ENCODE data around the gene HOXB5.

HOXB5 gene

DNA sequence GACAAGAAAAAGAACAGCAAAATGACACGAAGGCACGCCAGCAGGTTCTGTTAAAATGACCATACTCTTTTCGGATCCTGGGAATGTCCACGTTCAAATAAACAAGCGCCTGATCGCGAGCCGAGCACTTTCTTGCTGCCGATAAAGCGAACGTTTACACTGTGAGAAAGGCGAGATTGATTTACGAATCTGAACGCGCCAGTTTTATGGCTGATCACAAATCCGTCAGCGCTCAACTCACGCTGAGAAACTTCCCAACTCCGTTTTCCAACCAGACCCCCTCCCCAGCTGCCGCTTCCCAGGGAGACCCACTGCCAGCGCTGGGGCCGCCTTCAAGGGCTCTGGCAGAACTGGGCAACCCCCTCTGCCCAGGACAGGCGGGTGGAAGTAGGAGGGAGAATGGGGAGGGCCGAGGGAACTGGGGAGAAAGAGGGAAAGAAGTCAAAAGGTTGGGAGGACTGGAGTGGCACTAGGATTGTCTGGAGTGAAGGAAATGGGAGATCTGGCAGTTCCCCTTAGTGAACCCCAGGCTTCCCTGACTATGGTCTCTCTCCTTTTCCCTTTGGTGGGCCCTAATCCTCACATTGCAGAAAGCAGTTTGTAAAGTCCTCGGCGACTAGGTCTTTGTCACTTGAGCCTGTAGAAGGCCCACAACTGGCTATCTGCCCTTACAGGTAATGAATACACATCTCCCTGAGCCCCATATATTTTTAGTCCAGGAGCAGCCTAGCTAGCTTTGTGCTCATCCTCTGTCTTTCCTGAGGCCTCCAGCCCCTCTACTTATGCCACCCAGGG, 22.4 kb downstream of the HOXB5 start:
- DNase-seq: no peak

DNA sequence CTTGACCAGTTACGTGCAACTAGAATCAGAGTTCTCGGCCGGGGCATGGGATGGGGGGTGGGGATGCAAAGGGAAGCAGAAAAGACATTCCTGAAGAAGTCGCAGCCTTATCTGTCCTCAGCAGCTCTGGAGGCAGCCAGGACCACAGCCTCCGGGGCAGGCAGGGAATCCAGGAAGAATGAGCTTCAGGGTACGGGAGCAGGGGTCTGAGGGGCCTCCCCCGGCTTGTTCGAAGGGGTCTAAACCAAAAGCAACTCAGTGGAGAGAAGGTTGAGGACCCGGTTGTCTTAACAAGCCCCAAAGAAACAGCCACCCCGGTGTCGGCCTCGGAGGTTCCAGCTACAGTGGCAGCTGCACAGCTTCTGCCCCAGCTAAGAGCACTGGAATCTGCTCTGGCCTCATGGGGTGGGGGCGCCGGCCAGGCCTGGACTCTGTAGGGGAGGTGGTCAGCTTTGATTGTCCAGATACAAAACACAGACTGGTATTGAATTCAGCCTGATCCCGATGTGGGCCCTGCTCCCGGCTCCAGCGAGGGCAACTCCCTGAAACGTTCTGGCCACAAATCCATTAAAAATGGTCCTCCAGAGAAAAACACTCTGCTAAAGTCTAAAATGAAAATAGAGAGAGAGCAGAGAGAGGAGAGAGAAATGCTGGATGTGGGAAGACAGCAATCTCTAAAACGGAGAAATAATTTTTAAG, 23.1 kb downstream of the HOXB5 start:
- no peak for DNase-seq

DNA sequence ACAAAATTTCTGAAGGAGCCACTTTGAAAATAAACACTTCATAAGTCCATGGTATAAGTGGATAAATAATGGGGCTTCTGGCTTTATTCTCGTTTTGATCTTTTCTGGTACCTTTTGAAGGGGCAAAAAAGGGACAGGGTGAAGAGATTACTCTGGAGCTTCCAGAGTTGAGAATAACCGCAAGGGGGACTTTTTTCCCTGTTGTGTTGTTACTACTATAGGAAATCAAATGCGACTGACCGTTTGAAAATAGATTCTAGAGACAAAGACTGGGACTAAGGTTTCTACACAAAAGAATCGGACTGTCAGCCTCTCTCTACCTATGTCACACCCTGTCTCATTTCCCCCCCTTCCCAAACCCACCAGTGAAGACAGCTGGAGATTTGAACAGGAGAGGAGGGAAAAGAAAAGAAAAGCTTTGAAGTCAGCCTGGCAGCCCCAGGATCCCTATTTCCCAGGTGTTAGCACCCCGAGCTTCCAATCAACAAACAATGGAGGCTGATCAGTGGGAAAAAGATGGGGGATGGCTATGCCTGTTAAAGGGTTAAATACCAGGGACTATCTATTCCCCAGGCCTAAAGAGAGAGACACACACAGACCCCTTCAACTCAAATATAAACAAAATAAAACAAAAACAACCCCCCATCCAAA, 23.8 kb downstream of the HOXB5 start:
- no peak for DNase-seq

DNA sequence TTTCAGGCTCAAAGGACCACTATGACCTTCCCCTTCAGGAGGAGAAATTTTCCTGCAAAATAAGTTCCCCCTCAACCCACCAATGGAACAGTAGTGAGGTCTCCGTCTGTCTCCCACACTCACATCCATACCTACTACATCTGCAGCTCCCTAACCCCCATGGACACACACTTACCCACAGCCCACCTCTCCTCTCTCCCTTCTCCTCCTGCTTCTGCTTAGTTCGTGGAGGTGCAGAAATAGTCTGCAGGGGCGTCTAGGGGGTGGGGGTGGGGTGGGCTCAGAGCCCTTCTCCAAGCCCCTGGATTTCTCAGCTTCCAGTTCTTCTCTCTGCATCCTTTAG, 24.4 kb downstream of the HOXB5 start:
- DNase-seq: no peak

DNA sequence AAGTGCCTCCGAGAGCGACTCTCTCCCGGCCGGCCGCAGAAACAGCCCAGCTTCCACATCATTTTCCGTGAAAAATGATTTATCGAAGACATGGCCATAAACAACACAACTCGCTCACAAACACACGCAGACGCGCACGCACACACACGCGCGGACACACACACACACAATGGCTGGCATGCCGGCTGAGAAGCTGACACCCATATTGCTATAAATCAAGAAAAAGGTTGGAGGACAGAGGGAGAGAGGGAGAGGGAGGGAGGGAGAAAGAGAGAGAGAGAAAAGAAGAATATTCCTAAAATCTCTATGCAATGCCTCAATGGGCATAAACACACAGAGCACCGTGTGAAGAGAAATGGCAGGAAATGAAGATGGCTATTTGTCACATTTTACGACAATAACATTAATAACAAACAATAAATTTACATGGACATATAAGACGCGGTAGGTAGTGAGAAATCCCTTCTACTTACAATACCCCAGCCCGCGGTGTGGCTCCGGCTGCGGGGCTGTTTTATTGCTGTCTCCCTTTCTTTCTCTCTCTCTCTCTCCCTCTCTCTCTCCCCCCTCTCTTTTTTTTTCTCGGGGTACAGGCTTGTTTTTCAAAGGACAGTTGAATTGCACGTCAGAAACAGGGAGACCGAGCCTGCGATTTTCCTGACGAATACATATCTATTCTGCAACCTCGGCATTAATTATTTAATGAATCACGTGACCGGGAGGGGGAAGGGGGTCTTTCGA, 24.9 kb downstream of the HOXB5 start:
- DNase-seq: no peak

DNA sequence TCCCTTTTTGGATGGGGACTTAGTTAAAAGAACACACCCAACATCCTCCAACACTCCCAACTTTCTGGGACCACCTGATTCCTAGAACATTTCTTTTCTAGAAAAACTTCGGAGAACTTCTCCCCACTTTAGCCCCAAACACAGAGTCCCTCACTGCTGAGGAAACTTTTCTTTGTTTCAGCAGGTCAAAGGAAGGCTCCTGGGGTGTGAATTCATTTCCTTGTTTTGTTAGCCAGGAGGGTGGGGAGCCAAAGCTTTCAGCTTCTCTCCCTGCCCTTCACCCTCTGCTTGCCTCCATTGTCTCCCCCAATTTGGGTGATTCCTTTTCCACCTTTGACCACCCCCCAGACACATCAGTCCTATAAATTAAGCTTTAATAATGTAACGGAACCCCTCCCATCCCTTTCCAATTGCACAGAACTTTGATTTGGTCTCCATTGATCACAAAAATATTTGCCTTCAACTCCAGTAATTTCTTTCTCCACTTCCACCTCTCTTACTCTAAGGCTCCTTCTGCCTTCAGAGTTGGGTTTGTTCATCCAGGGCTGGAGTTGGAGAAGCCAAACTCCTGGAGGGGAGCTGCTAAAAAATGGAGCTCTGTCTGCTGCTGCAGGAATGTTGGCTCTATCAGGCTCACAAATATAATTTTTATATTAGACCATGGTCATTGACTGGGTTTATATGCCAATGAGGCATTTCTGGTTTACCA, 25.8 kb downstream of the HOXB5 start:
- no peak for DNase-seq

DNA sequence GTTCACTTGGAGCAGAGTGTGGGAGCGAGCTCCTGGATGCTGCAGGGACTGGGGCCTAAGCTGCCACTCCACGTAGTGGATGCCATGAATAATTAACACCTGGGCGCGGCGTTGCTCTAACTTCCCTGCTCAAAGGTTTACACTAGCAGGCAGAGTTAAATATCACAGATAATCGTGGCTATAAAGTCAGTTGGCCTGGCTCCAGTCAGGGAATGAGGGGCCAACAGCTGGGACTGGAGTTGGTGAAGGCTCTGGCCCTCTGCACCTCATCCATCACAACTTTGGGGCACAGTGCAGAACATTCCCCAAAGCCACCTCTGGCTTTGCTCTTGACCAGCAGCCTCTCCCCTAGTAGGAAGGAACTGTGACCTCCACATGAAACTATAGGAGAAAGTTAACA, 26.4 kb downstream of the HOXB5 start:
- DNase-seq: no peak

DNA sequence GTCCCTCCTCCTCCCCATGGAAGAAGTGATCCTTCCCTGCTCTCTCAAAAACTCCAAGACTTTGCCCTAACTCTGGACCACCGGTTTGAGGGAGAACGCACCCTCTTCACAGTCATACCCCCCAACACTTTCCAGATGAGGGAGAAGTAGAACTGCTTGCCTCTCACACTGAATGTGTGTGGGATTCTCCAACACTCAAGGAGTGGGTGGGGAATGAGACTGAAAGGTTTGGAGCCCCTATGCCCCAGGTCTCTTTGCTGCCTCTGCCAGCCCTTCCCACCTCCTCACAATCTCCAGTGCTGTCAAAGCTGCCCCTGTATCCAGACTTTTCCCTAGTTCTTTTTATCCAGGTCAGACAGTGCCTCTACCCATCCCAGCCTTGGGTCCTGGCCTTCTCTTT, 26.9 kb downstream of the HOXB5 start:
- no peak for DNase-seq

DNA sequence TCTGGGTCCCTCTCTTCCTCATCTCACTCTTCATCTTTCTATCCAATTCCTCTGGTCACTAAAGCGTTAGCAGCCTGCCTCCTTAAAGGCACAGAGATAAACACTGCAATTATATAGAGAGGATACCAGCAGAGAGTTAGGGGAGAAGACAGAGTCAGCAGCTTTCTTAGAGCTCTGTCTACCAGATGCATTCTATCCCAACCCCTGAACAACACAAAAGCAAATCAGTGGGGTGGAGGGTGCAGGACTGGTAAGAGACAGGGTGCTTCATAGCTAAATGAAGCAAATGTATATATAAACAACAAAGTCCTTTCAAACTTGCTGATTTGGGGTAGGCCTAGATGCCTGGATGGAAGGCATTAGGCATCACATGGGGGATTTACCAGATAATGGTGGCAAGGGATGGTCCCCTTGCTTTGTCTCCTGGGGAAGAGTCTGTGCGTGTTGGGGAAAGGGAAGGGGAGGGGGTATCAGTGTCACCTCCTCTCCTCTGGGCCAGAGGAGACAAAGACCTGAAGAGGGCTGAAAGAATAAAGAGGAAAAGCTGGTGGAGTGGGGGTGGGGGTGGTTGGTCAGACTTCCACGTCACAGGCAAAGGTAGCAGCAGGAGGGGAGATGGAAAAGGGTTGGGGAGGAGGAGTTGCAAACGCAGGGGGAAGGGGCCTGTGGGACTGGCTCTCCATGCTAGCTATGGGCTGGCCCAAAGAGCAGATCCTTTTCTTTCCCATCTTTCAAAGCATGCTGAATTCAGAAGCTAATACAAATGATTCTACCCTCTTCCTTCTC, 27.5 kb downstream of the HOXB5 start:
- DNase-seq: no peak

DNA sequence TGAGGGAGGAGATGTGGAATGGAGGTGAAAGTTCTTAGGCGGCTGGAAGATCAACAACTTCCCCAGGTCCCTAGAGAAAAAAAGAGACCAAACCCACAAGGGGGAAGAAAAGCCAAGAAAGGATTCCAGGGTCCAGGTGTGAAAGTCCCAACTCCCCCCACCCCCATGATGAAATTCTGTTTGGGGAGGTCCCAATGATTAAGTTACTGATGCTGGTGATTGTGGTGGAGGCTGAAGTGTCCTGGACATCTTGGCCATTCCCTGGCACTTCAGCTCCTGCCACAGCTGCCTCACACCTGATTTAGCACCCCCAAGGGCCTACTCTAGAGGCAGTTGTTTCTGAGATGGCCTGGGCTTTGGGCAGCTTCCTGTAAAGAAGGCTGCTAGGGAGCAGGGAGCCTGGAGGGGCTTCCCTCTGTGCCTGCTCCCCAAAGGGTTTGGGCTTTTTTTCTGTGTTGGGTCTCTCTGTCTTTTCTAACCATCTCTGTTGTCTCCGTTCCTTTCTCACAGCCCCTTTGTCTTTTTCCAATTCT, 28.5 kb downstream of the HOXB5 start:
- DNase-seq: no peak

DNA sequence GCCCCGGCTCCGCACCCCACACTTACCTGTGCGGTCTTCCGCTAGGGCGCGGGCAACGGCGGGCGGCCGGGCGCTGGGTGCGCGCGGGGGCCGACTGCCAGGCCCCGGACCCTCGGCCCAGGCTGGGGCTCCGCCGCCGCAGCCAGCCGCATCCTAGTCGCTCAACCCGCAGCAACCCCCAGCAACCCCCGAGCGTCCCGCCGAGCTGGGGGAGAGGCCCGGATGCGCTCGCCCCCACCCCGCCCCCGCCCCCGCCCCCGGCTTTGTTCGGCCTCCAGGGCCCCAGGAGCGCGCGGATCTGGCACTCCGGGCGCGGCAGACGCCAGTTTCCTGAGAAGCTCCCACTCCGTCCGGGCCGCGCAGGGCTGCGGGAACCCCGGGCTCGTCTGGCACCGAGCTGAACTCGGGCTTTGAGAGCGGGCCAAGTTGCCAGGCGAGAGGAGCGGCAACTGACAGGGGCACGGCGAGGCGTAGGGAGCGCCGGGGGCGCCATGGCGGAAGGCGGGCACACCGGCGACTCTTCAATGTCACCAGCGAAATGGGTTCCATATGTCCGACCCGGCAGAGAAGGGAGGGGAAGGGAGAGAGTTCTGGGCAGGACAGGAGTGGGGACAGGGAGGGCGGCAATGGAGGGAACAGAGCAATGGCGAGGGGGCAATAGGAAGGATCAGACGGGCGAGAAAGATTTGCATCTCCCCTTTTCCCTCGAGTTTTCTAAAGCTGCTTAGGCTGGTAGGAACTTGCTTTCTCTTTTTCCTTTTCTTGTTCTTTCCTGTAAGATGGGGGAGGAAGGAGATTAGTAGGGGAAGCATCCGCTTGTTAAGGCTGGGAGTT, 29.2 kb downstream of the HOXB5 start:
- no peak for DNase-seq

DNA sequence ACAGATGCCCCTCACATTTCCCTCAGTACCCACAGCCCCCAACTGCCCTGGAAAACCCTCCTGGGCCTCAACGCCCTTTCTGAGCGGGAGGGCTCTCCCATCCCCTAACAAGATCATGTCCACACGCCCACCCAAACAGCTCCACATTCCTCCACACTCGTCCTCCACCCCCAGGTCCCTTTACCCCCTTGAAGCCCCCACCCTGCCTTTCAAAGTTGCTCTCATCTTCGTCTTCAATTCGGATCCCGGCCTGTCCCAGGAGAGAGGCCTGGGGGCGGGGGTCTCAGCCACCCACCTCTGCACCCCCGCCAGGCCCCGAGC, 29.8 kb downstream of the HOXB5 start:
- no peak for DNase-seq

DNA sequence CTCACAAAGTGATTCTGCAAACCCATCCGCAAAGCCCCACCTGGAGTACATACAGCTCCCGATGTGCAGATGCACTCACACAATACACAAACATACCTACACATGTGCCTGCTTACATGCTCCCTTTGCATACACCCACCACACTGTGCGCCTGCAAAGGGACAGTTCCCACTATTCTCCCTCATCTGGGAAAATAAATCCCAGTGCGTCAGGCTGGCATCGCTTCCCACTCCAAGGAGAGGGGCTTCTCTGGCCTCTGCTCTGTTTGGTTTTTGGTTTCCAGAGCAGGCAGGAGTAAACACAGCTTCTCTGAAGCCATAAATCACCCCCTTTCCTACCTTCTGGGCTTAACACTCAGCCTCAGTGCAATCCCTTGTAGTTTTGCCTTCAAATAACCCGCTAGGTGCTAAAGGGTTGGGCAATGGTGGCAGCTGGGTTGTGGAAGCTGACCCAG, 30.2 kb downstream of the HOXB5 start:
- no peak for DNase-seq

DNA sequence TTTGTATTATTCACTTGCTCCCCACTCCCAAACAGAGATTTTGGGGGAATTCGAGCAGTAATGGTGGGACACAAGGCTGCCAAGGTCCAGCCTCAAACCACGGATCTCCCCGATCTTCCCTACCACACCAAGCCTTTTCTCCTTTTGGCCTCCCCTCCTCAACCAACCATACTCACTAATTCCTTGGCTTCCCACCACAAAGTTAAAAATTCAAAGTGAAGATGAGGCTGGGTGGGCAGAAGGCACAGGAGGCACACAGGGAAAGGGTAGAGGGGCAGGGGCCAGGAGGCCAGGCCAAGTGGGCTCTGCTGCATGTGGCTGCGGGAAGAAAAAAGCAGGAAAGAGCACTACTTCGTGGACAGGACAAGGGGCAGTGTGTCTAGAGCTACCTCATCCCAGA, 30.6 kb downstream of the HOXB5 start:
- DNase-seq: no peak

DNA sequence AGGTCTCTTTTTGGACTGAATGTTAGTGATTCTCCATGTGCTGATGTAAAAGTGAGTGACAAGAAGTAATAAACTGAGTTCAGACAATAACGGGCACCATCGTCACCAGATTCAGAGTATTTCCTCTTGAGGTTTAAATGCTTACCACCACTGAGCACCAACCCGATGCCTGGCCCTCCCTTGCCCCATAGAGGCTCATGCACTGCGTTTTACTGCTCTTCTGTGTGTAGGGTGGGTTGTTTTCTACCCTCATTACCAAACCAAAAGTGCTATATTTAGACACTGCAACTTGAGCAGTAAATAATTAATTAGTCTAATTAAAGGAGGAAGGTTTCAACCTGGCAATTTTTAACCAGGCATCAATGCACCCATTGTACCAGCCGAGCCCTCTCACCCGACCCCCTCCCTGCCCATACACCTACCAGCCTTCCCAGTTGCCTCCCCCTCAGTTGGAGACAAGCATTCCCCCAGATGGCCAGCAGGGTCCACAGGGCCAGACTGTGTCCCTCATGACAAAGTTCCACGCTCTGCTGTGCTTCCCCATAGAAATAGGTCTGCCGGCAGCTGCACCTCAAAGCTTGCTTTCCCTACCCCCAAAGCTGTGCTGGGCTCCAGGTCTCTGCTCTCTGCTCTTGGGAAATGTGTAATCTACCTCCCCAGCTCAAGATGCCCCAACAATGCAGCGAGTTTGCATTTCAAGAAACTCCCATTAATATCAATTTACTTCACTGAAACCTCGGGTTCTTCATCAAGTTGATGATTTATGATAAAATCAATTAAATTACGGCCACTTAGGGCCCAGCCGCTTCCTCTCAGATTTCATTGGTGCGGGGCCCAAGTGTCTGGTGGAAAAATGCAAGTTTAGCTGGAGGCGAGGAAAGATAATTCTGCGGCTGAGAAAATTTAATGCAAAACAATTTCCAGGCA, 31.4 kb downstream of the HOXB5 start:
- DNase-seq: no peak

DNA sequence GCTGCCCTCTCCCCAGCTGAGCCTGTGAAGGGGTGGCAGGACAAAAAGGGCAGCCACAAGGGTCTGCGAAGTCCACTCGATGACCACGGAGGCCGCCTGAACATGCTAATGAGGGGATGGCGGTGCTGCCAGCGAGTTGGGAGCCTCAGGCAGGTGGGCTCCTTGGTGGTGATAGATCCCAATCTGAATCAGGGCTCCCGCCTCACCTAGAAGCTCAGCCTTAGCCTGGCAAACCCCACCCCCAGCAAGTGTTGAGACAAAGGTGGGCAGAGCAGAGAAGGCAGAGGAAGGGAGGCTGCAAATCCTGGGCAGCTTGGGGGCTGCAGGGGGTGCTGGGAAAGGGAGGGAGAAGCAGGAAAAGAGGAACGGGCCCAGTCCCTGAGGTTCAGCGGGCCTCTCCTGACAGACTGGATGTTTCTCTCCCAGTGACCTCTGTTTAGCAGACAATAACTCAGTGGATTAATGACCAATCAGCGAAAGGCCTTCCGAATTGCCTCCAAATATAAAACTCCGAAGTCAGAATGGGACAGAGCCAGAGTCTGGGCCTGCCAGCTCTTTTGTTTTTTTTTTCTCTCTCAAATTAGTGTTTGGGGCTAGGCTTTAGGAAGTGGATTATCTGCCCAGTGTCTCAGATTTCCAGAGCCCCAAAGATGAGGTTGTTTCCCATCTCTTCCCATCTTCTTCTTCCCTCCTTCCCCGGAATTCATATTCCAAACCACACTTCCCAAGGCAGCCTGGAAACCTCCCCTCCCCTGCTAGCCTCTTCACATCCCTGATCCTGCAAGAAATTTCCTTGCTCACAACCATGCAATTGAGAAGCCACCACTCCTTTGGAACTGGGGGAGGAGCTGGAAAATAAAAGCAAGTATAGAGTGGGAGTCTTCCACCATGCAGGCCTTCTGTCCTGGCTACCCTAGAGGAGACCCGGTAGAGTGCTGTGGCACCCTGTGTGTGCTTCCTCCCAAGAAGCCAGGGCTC, 33.5 kb downstream of the HOXB5 start:
- no peak for DNase-seq

DNA sequence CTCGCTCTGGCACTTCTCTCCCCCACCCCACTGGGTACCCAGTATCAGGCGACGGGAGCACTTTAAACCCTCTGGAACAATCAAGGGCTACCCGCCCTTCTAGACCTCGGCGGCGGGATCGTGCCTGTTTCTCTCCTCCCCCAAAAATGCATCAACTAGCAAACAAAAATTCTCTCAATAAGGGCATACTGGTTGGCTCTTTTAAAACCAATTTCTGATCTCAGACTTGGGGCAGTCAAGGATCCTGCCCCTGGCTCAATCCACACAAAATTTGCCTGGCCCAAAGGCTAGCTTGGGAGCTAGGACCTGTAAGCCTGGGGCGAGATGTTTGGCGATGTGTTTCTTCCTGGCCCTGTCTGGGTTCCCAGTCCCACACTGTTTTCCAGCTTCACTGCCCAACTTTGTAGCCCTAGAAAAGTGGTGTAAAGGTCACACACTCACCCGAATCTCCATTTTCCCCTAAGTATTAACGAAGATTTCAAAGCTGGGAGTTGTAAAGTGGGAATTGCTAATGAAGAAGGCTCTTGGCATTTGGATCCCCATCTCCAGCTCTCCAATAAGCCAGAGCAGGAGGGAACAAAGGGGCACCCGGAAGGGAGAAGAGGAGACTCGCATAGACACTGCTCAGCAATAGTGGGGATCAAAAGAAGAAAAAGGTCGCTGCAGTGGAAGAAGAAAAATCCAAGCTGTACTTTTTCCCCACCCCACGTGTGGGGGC, 34.3 kb downstream of the HOXB5 start:
- no peak for DNase-seq

DNA sequence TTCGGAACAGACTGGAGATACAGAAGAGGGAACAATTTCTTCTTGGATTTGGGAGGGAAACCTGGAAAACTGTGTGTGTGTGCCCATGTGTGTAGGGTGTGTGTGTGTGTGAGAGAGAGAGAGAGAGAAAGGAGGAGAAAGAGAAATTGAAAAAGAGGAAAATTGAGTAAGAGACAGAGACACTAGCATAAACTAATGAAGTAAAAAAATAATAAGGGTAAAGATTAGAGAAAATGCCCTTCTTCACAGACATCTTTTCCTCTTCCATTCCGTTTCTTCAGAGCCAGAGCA, 34.8 kb downstream of the HOXB5 start:
- DNase-seq: no peak

All from NCI-H524 treated with DMSO at 0.1 percent for 48 hours (cell line).